Hepatocyte (in vitro differentiated cells): Measurements from ENCODE around the gene AK5. TPM values are rescaled to one million over a fixed set of nuclear protein-coding genes. Genes with fewer than 3 reads are reported as not detected.

Experiments used
- DNase-seq: peaks from one replicate; pipeline ENCODE4 v3.0.0-alpha.2; 2016; ENCODE audit warnings: low spot score
- H2AFZ ChIP-seq: fragments of 200-600 bp; sonication (generic); 2 replicates; pipeline ENCODE4 v1.6.0; 2016; ENCODE audit warnings: antibody characterized with exemption, mild to moderate bottlenecking
- H3K27ac ChIP-seq: fragments of 200-600 bp; sonication (generic); 2 replicates; pipeline ENCODE4 v1.5.1; 2016; ENCODE audit warnings: mild to moderate bottlenecking
- H3K27me3 ChIP-seq: fragments of 200-600 bp; sonication (generic); 2 replicates; pipeline ENCODE4 v1.6.1; 2016
- H3K36me3 ChIP-seq: fragments of 200-600 bp; sonication (generic); replicated peaks from 2 replicates; pipeline ENCODE4 v1.5.1; 2016; ENCODE audit warnings: low read depth; ENCODE audit not compliant: insufficient read depth
- H3K4me1 ChIP-seq: fragments of 200-600 bp; sonication (generic); 2 replicates; pipeline ENCODE4 v1.5.1; 2016; ENCODE audit warnings: mild to moderate bottlenecking, moderate library complexity; ENCODE audit not compliant: insufficient read depth
- H3K4me2 ChIP-seq: fragments of 200-600 bp; sonication (generic); 2 replicates; pipeline ENCODE4 v1.6.0; 2016
- H3K4me3 ChIP-seq: fragments of 200-600 bp; sonication (generic); 2 replicates; pipeline ENCODE4 v1.5.1; 2016; ENCODE audit warnings: mild to moderate bottlenecking
- H3K79me2 ChIP-seq: fragments of 200-600 bp; sonication (generic); 2 replicates; pipeline ENCODE4 v1.6.0; 2017; ENCODE audit warnings: mild to moderate bottlenecking
- H3K9me2 ChIP-seq: fragments of 200-600 bp; sonication (generic); replicated peaks from 2 replicates; pipeline ENCODE4 v1.6.0; 2017; ENCODE audit warnings: mild to moderate bottlenecking; ENCODE audit not compliant: insufficient read depth
- H3K9me3 ChIP-seq: fragments of 200-600 bp; sonication (generic); 2 replicates; pipeline ENCODE4 v1.5.1; 2016; ENCODE audit warnings: low read depth, mild to moderate bottlenecking
- H4K20me1 ChIP-seq: fragments of 200-600 bp; sonication (generic); 2 replicates; pipeline ENCODE4 v1.6.0; 2016; ENCODE audit warnings: mild to moderate bottlenecking; ENCODE audit not compliant: insufficient read depth, poor library complexity, severe bottlenecking
- EZH2 ChIP-seq: fragments of 200-600 bp; sonication (generic); IDR thresholded peaks from 2 replicates; pipeline ENCODE4 v1.6.1; 2016; ENCODE audit warnings: antibody characterized with exemption, mild to moderate bottlenecking, borderline replicate concordance
- EZH2phosphoT487 ChIP-seq: fragments of 200-600 bp; sonication (generic); IDR thresholded peaks from one replicate; pipeline ENCODE4 v1.6.1; 2018; ENCODE audit warnings: antibody characterized with exemption, mild to moderate bottlenecking, low read depth, moderate library complexity; ENCODE audit not compliant: unreplicated experiment, severe bottlenecking
- WGBS: methylation state at CpG from one replicate; pipeline ENCODE4 v1.1.6; 2016; ENCODE audit warnings: low lambda C conversion rate; ENCODE audit errors: missing lambda C conversion rate; 5-methylcytosine and 5-hydroxymethylcytosine counted together
- polyA plus RNA-seq: library from polyadenylated mRNA; unstranded; fragments of >200 nt; fragmentation: Nextera tagmentation; extraction: Ambion mirVana; gene quantifications from 2 replicates; pipeline ENCODE4 v1.2.1, GENCODE V29; 2016
- total RNA-seq: library from RNA; depleted of rRNA; stranded (reverse); fragments of >200 nt; gene quantifications from 2 replicates; pipeline ENCODE4 v1.2.3, GENCODE V29; 2014
- TF ChIP-seq, protein P1 (sequence below): fragments of 200-600 bp; sonication (generic); IDR thresholded peaks from 2 replicates; pipeline ENCODE4 v1.5.1; 2016; ENCODE audit warnings: antibody characterized with exemption, mild to moderate bottlenecking; ENCODE audit not compliant: poor library complexity

Gene AK5
- total and polyA plus RNA-seq, 2 experiments from 2014 or later, result 0.05 TPM; not detected in 1

- 81% methylated on average over 1 of the region's 1 CpG for WGBS
Observed at GRCh38 chr1:77428068-77428467, 146.2 kb downstream of the AK5 start.

GRCh38 chr1:77430966-77431690 lies 149.3 kb downstream of the AK5 start:
- TF ChIP-seq, protein P1, sequence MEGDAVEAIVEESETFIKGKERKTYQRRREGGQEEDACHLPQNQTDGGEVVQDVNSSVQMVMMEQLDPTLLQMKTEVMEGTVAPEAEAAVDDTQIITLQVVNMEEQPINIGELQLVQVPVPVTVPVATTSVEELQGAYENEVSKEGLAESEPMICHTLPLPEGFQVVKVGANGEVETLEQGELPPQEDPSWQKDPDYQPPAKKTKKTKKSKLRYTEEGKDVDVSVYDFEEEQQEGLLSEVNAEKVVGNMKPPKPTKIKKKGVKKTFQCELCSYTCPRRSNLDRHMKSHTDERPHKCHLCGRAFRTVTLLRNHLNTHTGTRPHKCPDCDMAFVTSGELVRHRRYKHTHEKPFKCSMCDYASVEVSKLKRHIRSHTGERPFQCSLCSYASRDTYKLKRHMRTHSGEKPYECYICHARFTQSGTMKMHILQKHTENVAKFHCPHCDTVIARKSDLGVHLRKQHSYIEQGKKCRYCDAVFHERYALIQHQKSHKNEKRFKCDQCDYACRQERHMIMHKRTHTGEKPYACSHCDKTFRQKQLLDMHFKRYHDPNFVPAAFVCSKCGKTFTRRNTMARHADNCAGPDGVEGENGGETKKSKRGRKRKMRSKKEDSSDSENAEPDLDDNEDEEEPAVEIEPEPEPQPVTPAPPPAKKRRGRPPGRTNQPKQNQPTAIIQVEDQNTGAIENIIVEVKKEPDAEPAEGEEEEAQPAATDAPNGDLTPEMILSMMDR, result no peak
- TF ChIP-seq EZH2 (no peak), EZH2phosphoT487 (no peak)
- H3K36me3 ChIP-seq, result no peaks in the 10 kb centered on the region
- H3K9me2 ChIP-seq, result no peaks in the 10 kb centered on the region
- no peaks in the 10 kb centered on the region for H3K9me3 ChIP-seq
- H3K4me2 ChIP-seq, result no peak overlapping the region
- H3K79me2 ChIP-seq, result no peaks in the 10 kb centered on the region
- H3K4me1 ChIP-seq, result no peaks in the 10 kb centered on the region
- no peak overlapping the region for H3K27ac ChIP-seq
- no peak for DNase-seq
- H3K27me3 ChIP-seq, result no peaks in the 10 kb centered on the region
- no peaks in the 10 kb centered on the region for H4K20me1 ChIP-seq
- WGBS, result 92% methylated on average over 4 of the region's 4 CpGs
- H3K4me3 ChIP-seq, result no peak overlapping the region
- H2AFZ ChIP-seq, result no peak overlapping the region

More at GRCh38 chr1:77428068-77428467, 146.2 kb downstream of the AK5 start:
- no peak overlapping the region for H3K27ac ChIP-seq
- no peak overlapping the region for H3K4me2 ChIP-seq
- H3K9me3 ChIP-seq, result no peaks in the 10 kb centered on the region
- H4K20me1 ChIP-seq, result no peaks in the 10 kb centered on the region
- no peaks in the 10 kb centered on the region for H3K36me3 ChIP-seq
- no peaks in the 10 kb centered on the region for H3K27me3 ChIP-seq
- H3K4me1 ChIP-seq, result no peaks in the 10 kb centered on the region
- no peak for DNase-seq
- TF ChIP-seq, protein P1, result no peak
- TF ChIP-seq EZH2phosphoT487, result no peak
- TF ChIP-seq EZH2, result no peak
- H3K4me3 ChIP-seq, result no peak overlapping the region
- H3K9me2 ChIP-seq, result no peaks in the 10 kb centered on the region
- no peak overlapping the region for H2AFZ ChIP-seq
- no peaks in the 10 kb centered on the region for H3K79me2 ChIP-seq

DNA sequence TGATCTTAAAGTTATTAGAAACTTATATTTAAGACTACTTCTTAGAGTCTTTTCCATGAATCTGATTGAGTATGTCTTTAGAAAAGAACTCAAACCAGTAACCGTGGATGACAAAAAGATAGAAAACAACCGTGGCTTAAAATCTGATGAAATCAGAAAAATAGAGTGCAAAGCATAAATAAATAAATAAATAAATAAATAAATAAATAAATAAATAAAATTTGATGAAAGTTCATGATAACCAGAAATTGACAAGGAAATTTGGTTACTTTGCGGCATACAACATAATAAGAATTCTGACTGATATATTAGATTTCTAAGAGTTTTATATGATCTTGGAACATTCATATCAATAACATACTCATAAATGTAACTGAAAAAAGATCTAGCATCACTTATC lies 152.1 kb downstream of the AK5 start:
- H3K79me2 ChIP-seq, result no peaks in the 10 kb centered on the region
- TF ChIP-seq EZH2phosphoT487, result no peak
- TF ChIP-seq, protein P1, result no peak
- TF ChIP-seq EZH2, result no peak
- H2AFZ ChIP-seq, result no peak overlapping the region
- 95% methylated on average over 3 of the region's 3 CpGs for WGBS
- no peaks in the 10 kb centered on the region for H3K9me2 ChIP-seq
- H3K4me1 ChIP-seq, result no peaks in the 10 kb centered on the region
- no peak overlapping the region for H3K4me3 ChIP-seq
- no peaks in the 10 kb centered on the region for H3K27me3 ChIP-seq
- H3K36me3 ChIP-seq, result no peaks in the 10 kb centered on the region
- no peaks in the 10 kb centered on the region for H3K9me3 ChIP-seq
- H3K4me2 ChIP-seq, result no peak overlapping the region
- no peak for DNase-seq
- H3K27ac ChIP-seq, result no peak overlapping the region
- H4K20me1 ChIP-seq, result no peaks in the 10 kb centered on the region
